Measurements from ENCODE around the gene ARL2BP. TPM values are rescaled to one million over a fixed set of nuclear protein-coding genes. Genes with fewer than 3 reads are reported as not detected.

Gene ARL2BP
- total and polyA plus RNA-seq, 2 of the 13 experiments (the other 11 are each of a cell fraction or from before 2014, with no cell fraction given), result 64.3 to 67.6 TPM

DNA sequence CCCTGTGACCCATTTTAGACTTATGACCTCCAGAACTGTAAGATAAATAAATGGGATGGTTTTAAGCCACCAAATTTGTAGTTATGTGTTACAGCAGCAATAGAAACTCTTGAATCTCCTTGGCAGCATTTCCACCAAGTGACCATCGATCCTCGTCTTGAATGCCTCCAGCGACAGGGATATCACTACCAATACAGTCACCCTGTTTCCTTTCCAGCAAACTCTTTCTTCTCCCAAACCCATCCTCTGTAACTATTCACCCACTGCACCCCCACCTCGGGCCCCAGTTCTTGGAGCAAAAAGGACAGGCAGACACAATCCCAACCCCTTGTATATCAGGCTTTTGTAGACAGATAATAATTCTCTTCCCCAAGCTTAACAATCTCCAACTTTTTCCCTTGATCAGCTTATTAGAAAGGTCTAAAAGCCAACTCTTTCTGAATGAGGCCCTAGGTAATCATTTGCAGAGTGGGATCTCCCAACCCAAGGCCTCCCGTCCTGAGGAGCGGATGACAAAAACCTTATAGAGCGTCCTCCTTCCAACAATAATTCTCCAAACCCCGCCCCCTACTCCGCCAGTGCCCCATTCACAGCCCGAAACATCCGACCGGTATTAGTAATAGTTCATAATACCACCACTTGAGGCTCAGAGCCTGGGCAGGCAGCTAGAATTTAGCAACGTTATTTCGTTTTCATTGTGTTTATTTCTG lies 54.1 kb downstream of the ARL2BP start (continued):
- TF ChIP-seq, protein P1, sequence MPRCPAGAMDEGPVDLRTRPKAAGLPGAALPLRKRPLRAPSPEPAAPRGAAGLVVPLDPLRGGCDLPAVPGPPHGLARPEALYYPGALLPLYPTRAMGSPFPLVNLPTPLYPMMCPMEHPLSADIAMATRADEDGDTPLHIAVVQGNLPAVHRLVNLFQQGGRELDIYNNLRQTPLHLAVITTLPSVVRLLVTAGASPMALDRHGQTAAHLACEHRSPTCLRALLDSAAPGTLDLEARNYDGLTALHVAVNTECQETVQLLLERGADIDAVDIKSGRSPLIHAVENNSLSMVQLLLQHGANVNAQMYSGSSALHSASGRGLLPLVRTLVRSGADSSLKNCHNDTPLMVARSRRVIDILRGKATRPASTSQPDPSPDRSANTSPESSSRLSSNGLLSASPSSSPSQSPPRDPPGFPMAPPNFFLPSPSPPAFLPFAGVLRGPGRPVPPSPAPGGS (CRISPR knock-in tag; IDR thresholded peaks at IDR 0.05), result peak; percentile 14; the same call in 1 of the 2 replicates
- TF ChIP-seq ZNF629 (CRISPR knock-in tag; conservative IDR thresholded peaks at IDR 0.05) (0 out of 2 replicates have a peak, but pooled peaks have one; percentile 34), ADNP (CRISPR knock-in tag; IDR thresholded peaks at IDR 0.05) (peak; percentile 75; the same call in 1 of the 2 replicates), MBD4 (IDR thresholded peaks at IDR 0.05; ENCODE audit: borderline replicate concordance, low read length) (peak; percentile 8; the same call in 1 of the 2 replicates), NR2C2 (CRISPR knock-in tag; IDR thresholded peaks at IDR 0.05; ENCODE audit: borderline replicate concordance) (no peak), ZNF431 (CRISPR knock-in tag; IDR thresholded peaks at IDR 0.05; ENCODE audit: borderline replicate concordance, low read depth) (no peak)
- TF ChIP-seq, protein P2, sequence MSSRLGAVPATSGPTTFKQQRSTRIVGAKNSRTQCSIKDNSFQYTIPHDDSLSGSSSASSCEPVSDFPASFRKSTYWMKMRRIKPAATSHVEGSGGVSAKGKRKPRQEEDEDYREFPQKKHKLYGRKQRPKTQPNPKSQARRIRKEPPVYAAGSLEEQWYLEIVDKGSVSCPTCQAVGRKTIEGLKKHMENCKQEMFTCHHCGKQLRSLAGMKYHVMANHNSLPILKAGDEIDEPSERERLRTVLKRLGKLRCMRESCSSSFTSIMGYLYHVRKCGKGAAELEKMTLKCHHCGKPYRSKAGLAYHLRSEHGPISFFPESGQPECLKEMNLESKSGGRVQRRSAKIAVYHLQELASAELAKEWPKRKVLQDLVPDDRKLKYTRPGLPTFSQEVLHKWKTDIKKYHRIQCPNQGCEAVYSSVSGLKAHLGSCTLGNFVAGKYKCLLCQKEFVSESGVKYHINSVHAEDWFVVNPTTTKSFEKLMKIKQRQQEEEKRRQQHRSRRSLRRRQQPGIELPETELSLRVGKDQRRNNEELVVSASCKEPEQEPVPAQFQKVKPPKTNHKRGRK (CRISPR knock-in tag; IDR thresholded peaks at IDR 0.05), result no peak
- TF ChIP-seq, protein P3, sequence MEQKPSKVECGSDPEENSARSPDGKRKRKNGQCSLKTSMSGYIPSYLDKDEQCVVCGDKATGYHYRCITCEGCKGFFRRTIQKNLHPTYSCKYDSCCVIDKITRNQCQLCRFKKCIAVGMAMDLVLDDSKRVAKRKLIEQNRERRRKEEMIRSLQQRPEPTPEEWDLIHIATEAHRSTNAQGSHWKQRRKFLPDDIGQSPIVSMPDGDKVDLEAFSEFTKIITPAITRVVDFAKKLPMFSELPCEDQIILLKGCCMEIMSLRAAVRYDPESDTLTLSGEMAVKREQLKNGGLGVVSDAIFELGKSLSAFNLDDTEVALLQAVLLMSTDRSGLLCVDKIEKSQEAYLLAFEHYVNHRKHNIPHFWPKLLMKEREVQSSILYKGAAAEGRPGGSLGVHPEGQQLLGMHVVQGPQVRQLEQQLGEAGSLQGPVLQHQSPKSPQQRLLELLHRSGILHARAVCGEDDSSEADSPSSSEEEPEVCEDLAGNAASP (CRISPR knock-in tag; IDR thresholded peaks at IDR 0.05; ENCODE audit: borderline replicate concordance), result no peak
- TF ChIP-seq, protein P4, sequence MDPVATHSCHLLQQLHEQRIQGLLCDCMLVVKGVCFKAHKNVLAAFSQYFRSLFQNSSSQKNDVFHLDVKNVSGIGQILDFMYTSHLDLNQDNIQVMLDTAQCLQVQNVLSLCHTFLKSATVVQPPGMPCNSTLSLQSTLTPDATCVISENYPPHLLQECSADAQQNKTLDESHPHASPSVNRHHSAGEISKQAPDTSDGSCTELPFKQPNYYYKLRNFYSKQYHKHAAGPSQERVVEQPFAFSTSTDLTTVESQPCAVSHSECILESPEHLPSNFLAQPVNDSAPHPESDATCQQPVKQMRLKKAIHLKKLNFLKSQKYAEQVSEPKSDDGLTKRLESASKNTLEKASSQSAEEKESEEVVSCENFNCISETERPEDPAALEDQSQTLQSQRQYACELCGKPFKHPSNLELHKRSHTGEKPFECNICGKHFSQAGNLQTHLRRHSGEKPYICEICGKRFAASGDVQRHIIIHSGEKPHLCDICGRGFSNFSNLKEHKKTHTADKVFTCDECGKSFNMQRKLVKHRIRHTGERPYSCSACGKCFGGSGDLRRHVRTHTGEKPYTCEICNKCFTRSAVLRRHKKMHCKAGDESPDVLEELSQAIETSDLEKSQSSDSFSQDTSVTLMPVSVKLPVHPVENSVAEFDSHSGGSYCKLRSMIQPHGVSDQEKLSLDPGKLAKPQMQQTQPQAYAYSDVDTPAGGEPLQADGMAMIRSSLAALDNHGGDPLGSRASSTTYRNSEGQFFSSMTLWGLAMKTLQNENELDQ (CRISPR knock-in tag; IDR thresholded peaks at IDR 0.05; ENCODE audit: borderline replicate concordance), result no peak
- TF ChIP-seq, protein P5, sequence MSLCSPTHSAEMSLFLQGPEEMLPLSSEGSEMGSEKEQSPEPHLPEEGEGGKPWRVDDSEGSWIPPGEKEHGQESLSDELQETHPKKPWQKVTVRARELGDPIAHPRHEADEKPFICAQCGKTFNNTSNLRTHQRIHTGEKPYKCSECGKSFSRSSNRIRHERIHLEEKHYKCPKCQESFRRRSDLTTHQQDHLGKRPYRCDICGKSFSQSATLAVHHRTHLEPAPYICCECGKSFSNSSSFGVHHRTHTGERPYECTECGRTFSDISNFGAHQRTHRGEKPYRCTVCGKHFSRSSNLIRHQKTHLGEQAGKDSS (CRISPR knock-in tag; IDR thresholded peaks at IDR 0.05; ENCODE audit: borderline replicate concordance, low read depth), result no peak
- TF ChIP-seq, protein P6, sequence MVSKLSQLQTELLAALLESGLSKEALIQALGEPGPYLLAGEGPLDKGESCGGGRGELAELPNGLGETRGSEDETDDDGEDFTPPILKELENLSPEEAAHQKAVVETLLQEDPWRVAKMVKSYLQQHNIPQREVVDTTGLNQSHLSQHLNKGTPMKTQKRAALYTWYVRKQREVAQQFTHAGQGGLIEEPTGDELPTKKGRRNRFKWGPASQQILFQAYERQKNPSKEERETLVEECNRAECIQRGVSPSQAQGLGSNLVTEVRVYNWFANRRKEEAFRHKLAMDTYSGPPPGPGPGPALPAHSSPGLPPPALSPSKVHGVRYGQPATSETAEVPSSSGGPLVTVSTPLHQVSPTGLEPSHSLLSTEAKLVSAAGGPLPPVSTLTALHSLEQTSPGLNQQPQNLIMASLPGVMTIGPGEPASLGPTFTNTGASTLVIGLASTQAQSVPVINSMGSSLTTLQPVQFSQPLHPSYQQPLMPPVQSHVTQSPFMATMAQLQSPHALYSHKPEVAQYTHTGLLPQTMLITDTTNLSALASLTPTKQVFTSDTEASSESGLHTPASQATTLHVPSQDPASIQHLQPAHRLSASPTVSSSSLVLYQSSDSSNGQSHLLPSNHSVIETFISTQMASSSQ (IDR thresholded peaks at IDR 0.05; ENCODE audit: low read depth), result peak; percentile 37
- TF ChIP-seq, protein P6 (CRISPR knock-in tag; IDR thresholded peaks at IDR 0.05; ENCODE audit: borderline replicate concordance), result no peak
